T-helper 1 cell (primary cell): ENCODE results near the gene TMEM244.
"Not testable (repeated sequence)": the region's sequence is repeated elsewhere in the genome, so short reads cannot be mapped to it uniquely, and the experiment has no call there.

Experiments
- DNase-seq, 5 donors: peaks; one replicate each; pipeline ENCODE4 v3.0.0-alpha.2; 2012 to 2020
- total RNA-seq, 4 donors: gene quantifications; one replicate each; lab custom pipeline; 2026; lab: John Stamatoyannopoulos, UW

TMEM244 gene, protein sequence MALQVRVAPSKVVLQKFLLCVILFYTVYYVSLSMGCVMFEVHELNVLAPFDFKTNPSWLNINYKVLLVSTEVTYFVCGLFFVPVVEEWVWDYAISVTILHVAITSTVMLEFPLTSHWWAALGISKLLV
- 0 to 0.54 (median 0.27) reads per million in 4 donors for total RNA-seq

DNA sequence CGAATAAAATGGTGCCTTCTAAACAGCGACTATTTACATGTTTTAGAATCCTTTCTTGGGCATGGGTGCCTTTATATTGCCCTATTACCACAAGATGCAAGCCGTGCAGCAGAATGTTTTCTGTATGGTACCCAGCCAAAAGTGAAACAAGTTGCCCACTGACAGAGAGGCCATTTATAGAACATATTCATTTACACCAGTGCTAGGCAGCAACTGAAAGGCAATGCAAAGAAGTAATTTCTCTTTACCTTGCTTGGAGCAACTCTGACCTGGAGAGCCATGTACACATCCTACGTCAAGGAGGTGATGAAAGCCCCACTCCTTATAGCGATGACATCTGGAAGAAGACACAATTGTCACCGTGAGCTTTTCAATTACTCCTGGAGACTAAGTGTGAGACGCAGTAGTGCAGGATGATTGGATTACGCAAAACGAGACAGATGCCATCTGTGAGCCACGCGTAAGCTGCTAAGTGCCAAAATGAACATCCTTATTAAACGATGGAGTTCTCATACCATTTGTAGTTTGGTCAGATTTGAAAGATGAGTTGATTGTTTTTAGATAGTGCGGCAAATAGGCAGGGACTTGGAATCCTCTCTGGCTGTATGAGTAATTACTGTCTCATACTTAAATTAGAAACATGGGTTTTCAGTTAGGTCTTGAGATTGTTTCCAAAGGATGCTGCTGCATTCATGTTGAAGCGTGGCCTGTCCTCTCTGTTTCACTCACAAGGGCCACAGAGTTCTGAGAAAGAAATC is at the start of gene TMEM244:
Gene TMEM244, minus strand, starts transcription at position 408 of the 758 bp plus-strand sequence. Its CDS starts 127 bp downstream, at position 281.
- DNase-seq = peak in 1 of 5 donors; percentile 31

DNA sequence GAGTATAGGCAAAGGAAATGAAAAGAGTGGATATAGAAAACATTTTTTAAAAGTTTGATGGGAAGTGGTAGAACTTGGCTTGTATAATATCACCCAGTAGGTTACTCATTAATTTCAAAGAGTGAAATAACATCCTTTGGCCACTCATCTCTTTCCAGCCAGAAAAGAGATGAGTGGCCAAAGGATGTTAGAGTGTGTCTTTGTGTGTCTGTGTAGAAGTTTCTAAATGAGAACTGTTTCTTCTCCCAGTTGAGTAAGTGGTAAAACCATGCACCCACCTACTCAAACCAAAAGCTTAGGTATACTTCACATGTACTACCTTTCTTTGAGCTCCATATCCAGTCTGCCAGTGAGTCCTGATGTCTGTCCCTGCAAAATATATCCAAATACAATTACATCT is 47.7 kb upstream of the TMEM244 start:
- peak in 1 of 5 donors; percentile 12 for DNase-seq

DNA sequence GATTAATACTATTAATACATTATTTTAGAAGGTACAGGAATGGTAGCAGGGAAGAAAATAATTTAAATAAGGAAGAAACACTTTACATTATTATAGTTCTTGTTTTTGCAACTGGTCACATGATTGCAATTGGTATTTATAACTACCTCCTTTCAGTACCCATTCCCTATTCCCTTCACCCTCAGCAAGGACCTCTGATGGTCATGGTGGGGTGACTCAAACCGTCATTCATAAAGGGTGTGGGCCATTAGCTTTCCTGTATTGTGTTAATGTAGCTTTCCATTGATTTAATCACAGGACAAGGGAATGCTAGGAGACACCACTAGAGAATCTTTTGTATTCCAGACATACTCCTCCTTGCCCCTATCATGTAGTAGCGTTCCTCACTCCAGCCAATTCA is 47.2 kb upstream of the TMEM244 start:
- no peak for DNase-seq

DNA sequence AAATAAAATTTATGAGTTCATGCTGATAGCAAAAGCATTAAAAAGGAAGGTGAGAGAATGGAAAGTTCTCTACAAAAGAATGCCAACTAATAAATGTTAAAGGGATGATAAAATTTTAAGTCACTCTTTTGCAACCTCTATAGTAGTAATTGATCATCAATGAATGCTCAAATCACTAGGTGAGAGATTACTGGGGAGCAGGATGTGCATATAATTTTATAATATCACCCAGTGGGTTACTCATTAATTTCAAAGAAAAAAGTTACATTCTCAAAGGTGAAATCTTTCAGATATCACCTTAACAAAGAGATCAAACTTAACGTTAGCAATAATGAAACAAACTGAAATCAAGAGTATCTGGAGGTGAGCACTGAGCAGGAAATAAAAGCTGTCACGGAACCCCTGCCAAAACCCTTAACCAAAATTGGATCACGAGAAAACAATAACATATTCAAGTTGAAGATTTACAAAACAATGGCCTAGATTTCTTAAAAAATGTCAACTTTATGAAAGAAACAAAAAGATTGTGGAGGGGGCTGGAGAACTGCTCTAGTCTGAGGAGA is 45.5 kb upstream of the TMEM244 start:
- no peak for DNase-seq

DNA sequence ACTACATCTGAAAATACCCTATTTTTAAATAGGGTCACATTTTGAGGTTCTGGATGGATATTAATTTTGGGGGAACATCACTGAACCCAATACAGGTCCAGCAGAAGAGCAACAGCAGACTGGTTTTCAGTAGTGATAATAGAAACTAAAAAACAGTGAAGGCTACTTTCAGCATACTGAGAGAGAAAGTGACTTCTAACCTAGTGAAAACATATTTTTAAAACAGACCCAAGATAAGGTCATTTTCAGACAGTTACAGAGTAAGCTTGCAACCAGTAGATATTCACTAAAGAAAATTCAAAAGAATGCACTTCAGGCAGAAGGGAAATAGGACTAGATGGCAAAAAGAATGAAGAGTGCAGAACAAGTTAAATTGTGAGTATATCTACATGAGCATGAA is 42.0 kb upstream of the TMEM244 start:
- no peak for DNase-seq

DNA sequence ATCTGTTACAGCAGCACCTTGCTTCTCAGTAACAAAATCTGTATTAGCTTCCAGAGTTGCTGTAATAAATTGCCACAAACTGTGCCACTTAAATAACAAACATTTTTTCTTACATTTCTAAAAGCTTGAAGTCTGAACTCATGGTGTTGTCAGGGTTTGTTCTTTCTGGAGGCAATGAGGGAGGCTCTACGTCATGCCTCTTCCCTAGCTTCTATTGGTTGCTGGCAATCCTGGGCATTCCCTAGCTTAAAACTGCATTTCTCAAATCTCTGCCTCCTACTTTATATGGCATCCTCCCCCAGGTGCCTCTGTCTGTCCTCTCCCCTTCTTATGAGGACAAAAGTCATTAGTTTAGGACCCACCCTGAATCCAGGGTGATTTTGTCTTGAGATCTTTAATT is 41.6 kb upstream of the TMEM244 start:
- DNase-seq = no peak

DNA sequence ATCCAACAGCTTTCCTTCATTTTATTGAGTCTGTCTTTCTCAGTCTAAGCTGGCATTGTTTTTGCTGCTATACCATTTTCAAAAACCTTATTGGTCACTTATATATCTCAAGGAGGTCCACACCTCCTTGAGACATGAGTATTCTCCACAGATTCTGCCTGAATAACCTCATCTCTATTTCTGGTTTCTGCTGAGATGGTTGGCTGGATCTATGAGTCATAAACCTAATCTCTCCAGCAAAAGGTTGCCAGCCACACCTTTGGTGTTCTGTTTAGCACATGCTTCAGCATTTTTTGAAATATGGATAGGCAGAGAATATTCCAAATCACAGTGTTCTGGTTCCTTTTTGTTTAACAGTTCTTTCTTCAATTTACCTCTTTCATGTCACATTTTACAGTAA is 40.8 kb upstream of the TMEM244 start:
- no peak for DNase-seq

DNA sequence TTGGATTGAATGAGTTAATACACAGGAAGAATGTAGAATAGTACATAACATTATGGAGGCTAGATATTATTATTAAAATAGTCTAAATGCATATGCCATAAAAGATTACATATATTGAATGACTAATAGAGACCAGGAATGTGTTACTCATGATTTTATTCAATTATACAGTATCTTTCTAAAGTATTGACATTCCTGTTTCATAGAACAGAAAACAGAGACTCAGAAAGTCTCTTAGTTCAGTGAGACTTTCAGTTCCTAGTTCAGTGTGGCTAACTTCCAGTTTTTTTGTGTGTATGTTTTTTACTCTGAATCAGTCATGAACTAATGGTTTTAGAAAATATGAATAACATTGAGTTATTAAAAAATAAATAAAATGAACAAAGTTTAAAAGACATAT is 34.6 kb upstream of the TMEM244 start:
- DNase-seq = no peak

DNA sequence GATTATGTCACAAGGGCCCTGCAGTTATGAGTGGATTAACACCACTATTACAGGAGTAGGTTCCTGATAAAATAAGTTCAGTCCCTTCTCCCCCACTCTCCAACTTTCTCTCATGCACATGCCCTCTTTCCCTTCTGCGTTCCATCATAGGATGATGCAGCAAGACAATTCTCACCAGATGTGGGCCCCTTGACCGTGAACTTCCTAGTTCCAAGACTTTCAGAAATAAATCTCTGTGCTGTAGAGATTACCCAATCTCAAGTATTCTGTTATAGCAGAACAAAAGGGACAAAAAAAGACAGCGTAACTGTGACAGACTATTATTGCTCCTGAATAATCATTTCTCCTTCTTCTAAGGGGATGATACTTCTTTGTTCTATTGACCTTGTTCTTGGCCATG is 33.8 kb upstream of the TMEM244 start:
- no peak for DNase-seq

DNA sequence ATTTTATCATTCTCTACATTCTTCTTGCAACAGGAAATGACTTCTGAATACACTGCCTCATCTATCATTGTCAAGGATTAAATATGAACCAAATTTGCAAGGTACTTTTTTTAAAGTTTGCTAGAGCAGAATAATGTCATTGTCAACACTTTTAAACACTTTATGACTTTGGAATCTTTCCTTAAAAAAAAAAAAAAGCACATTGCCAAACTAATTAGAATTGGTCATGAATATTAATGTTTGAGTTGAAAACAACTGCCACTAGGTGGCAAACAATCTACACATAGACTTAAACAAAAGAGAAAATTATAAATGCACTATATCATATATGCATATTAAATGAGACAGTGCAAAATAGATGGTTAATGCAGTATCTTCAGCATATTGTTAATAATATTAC is 32.5 kb upstream of the TMEM244 start:
- peak in 1 of 5 donors; percentile 28 for DNase-seq

DNA sequence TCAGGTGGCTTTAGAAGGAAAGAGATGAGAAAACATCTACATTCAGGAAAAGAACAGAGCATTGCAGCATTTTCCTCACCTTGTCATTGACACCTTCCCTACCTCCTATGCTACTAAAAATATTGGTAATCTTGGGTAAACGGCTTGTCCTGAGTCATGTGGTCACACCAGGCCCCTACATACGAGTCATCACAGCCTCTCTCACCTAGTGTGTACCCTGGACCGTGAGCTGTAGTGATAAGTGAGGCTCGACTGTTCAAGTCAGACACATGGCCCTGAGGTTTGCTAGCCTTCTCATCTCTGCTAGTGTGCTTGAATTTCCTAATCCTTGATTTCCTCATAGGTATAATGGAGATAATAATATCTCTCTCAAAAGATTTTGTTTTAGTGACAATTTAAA is 29.6 kb upstream of the TMEM244 start:
- DNase-seq = no peak

DNA sequence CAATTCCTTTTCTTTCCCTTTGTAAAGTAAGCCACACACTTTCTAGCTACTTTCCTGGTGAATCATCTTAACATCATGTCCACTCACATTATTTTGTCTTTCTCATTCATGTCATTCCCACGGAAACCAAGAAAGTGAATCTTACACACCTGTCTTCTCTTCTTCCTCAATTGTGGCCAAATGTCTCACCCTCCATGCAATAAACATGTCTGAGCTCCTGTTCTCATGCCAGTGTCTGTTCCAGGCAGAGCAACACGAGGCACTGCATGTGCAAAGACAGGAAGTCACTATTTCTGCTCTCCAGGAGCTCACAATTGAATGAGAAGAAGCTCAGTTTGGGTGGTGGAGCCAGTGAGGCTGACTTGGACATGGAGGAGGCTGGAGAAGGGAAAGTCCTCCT is 29.0 kb upstream of the TMEM244 start:
- DNase-seq = no peak

DNA sequence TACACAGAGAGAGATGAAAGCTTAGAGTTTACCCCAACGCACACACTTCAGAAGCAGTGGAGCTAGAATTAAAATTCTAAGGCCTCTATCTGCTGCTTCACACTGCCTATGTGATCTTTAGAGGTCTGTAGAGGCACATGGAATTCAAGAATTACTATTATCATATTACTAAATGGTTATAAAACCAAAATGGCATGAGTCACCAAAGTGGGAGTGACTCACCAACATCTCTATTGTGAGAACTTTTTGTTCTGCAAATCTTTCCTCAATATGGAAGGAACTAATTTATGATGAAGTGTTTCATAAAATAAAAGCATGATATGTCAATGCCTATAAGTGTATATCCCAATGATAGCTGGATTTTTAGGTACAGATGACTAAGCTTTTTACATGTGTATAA is 28.5 kb upstream of the TMEM244 start:
- no peak for DNase-seq

DNA sequence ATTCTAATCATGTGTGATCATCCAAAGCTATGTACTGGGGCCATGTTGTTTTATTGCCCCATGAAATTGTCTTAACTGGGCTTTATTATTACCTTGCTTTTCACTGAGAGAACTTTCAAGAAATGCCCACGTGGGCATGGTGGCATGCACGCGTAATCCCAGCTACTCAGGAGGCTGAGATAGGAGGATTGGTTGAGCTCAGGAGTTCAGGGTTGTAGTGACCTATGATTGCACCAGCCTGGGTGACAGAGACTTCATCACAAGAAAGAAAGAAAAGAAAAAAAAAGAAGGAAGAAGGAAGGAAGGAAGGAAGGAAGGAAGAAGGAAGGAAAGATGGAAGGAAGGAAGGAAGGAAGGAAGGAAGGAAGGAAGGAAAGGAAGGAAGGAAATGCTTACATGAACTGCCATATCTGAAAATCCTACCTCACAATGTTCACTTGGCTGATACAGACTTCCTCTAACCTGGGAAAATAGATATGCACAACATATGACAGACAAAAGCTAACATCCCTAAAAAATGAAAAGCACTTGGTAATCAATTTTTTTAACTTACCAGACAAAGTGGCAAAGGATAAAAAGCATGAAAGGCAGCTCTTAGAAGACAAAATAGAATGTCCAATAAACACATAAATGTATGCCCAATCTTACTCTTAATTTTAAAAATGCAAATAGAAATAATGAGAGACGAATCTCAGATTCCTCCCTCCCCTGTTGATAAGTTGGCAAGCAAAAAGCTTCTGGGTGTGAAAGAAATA is 25.5 kb upstream of the TMEM244 start:
- DNase-seq = no peak

DNA sequence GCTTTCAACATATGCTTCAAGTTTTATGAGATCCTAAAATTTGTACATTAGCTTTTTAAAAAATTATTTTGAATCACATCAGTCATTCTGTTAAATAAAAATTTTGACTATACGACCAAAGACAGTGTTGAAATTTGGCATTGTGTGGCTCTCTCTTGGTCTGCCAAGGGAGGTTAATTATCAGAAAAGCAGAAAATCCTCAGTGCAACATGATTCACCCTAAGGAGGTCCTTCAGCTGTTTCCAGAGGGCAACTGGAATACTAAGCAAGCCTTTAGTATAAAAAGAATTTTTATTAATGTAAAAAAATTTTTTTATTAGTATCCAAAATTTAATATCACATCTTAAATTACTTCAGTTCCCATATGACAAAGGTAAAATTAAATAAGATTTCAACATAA is 23.1 kb upstream of the TMEM244 start:
- no peak for DNase-seq

DNA sequence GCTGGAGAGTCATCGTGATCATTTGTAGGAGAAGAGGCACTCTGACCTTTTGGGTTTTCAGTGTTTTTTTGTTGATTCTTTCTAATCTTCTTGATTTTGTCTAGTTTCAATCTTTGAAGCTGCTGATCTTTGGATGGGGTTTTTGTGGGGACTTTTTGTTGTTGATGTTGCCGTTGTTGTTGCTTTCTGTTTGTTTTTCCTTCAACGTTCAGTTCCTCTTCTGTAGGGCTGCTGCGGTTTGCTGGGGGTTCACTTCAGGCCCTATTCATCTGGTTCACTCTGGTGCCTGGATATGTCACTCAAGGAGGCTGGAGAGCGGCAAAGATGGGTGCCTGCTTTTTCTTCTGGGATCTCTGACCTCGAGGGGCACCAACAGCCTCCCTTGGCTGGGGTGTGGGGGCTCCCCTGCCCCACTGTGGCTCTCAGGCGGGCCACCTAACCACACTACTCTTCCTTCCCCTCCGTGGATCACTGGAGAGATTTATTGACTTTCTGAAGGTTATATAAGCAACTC is 21.5 kb upstream of the TMEM244 start:
- DNase-seq = peak in 1 of 5 donors; percentile 40

DNA sequence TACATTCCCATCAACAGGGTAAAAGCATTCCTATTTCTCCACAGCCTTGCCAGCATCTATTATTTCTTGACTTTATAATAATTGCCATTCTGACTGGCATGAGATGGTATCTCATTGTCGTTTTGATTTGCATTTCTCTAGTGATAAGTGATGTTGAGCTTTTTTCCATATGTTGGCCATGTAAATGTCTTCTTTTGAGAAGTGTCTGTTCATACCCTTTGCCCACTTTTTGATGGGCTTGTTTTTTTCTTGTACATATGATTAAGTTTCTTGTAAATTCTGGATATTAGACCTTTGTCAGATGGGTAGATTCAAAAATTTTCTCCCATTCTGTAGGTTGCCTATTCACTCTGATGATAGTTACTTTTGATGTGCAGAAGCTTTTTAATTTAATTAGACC is 16.8 kb upstream of the TMEM244 start:
- DNase-seq = not testable (repeated sequence)

DNA sequence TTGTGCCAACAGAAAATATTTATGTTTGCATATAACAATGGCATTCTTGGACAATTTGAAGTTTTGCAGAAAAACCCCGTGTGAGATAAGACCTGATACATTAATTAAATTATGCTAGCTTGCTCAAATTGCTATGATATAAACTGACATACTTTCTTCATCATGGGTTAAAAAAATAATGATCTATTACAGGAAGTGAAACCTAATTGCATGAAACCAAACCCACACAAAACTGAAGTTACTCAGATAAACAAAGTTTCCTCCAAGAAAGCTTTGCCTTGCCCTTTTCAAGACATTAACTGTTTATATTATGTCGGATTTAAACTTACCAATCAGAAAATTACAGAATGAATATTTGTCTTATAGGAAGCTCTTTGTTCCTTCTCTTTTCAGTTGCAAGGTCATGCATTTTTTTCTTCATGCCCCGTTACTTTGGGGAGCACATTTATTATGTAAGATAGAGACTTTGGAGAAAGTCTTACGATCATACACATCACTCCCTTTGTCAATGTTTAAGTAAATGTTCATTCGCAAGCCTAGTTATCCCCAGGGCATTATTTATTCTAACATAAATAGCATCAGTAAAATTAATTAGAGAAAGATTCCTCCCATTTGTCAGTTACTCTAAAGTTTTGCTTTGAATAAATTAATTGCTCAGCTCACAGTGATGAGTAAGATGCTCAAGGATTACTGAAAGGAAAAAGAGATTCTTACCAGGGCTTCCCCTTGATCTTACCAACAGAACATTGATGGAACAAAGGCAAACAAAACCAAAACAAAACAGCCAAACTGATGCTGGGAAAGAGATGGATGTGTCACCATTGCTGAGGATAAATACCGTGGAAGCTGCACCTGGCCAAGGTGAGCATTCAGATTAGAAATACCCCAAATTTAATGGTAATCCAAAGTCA is 14.8 kb upstream of the TMEM244 start:
- DNase-seq = peak in 1 of 5 donors; percentile 33

DNA sequence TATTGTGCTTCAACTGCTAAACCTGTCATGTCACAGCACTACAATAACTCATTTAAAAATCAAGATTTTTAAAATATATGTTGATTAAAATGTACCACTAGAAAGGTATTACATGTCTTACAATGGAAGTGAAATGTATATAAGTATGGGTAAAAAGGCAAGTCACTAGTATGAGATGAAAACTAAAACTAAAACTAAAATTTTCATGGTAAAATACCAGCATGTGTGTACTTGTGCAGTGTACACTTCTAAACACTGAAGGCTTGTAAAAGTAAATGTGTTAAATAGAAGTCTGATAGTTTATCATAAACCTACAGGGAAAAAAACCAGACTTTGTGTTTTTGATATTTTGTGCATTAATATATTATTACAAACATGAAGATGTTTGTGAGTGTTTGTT is 13.7 kb upstream of the TMEM244 start:
- no peak for DNase-seq

DNA sequence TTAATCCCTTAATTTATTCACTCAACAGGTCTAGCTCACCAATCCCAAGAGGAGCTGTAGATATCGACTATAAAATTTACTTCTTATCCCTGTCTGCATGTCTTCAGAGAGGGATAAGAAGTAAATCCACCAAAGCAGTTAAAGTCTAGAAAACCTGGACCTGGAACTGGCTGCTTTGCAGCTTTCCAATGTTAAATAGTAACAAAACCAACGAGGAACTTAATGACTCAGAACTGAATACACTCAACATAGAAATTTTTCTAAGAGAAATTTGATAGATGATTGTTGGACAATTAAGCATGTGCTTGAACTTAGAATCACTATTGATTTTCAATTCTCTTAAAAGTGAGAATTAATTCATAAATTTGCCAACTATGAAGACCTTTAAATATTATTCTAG is 11.5 kb upstream of the TMEM244 start:
- no peak for DNase-seq

DNA sequence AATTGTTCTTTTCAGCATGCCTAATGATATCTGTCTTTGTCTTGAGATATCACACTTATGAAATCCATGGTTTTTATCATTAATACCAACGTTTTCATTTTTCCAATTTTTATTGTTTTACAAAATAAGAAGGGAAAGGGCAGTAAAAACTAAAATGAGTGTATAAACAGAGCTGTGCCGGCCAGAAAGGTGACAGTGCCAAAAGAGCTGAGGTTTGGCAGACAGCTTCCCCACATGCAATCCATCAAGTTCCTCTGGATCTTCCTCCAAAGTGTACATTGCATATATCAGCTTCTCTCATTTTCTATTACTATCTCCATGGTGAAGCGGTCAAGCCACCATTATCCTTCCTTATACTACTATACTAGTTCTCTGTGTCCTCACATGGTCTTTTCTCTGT is 10.1 kb upstream of the TMEM244 start:
- no peak for DNase-seq

DNA sequence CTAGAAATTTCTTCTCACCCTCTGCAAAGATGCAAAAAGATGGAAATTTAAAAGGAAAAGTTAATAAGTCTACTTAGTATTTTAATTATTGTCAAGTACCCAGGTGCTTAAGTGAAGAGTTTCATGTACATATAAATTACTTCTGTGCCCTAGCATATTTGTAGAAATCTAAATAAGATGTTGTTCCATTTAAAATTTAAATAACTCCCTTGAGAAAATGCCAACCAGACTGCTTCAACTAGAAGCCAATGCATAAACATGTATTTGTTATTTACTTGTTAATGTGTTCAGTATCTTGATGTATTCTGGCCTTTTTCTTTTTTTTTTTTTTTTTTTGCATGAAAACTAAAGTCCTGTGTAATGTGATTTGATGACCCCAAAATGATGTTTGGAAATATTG is 6.3 kb upstream of the TMEM244 start:
- DNase-seq = no peak
